Measurements from ENCODE around the gene UVRAG.

- TF ChIP-seq, protein P1, sequence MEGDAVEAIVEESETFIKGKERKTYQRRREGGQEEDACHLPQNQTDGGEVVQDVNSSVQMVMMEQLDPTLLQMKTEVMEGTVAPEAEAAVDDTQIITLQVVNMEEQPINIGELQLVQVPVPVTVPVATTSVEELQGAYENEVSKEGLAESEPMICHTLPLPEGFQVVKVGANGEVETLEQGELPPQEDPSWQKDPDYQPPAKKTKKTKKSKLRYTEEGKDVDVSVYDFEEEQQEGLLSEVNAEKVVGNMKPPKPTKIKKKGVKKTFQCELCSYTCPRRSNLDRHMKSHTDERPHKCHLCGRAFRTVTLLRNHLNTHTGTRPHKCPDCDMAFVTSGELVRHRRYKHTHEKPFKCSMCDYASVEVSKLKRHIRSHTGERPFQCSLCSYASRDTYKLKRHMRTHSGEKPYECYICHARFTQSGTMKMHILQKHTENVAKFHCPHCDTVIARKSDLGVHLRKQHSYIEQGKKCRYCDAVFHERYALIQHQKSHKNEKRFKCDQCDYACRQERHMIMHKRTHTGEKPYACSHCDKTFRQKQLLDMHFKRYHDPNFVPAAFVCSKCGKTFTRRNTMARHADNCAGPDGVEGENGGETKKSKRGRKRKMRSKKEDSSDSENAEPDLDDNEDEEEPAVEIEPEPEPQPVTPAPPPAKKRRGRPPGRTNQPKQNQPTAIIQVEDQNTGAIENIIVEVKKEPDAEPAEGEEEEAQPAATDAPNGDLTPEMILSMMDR (IDR thresholded peaks at IDR 0.05), result no peak
- TF ChIP-seq POLR2A (IDR thresholded peaks at IDR 0.05), result no peak
These were observed 308.2 kb downstream of the UVRAG start for GRCh38 chr11:76123248-76123647.

Measured in lower leg skin (tissue), 3 donors.